Right ventricle myocardium inferior (tissue), 1 donor: ENCODE data around the gene HOXA5. TPM values are rescaled to one million over a fixed set of nuclear protein-coding genes. Genes with fewer than 3 reads are reported as not detected.

Experiments
- ATAC-seq: fragments of 200-7000 bp; cut with Tn5 transposase; one replicate; pipeline ENCODE4 v1.9.1; 2020; ENCODE audit warnings: mild to moderate bottlenecking, moderate library complexity
- DNase-seq: peaks from one replicate; pipeline ENCODE4 v3.0.0; 2021; ENCODE audit errors: missing footprints
- intact Hi-C: fragments of 100-400 bp; cut with DNase I; formaldehyde crosslinking; loops from one replicate; pipeline ENCODE4 v1.11.0; 2022
- total RNA-seq: library from RNA; stranded (reverse); fragmentation: NEBNext Ultra II Directional; extraction: Animal tissue kit (Norgen Biotek cat#: 25700); gene quantifications from one replicate; pipeline ENCODE4 v1.2.1, GENCODE V29; 2021
- donor health status: DM: no; HTN: yes; CAD: no; lungs with severe emphysema.

HOXA5 gene
- total RNA-seq, 1 donor from 2014 or later, result not detected

DNA sequence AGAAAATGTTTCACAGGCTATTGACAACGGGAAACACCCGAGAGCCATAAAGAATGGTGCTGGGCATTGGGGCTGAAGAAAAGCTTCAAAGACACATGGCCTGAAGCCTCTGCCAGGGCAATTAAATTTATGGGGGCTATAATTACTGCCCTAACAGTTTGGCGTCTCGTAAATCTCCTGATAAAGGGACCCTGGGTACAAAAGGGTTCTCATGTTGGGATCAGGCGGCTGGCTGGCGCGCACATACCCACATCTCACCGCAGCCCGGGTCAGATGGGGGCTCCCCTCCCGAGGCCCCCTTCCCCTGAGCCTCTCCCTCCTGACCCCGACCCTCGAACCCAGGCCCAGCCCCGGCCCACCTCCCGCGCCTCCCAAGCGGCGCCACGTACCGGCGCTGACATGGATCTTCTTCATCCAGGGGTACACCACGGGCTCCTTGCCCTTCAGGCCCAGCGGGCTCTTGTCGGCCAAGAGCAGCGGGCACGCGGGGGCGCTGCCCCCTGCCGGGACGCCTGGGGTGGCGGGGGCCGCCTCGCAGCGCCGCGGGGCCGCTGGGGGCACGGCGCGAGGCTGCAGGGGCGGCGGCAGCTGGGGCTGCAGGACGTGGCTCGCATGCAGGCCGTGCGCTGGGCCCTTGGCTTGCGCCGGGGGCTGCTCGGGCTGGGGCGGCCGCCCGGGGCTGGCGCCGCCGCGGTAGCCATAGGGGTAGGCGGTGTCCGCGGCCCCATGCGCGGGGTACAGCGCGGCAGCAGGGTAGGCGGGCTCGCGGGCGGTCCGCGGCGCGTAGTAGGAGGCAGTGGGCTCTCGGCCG lies 13.5 kb downstream of the HOXA5 start:
- ATAC-seq (peak; percentile 13), DNase-seq (no peak)

DNA sequence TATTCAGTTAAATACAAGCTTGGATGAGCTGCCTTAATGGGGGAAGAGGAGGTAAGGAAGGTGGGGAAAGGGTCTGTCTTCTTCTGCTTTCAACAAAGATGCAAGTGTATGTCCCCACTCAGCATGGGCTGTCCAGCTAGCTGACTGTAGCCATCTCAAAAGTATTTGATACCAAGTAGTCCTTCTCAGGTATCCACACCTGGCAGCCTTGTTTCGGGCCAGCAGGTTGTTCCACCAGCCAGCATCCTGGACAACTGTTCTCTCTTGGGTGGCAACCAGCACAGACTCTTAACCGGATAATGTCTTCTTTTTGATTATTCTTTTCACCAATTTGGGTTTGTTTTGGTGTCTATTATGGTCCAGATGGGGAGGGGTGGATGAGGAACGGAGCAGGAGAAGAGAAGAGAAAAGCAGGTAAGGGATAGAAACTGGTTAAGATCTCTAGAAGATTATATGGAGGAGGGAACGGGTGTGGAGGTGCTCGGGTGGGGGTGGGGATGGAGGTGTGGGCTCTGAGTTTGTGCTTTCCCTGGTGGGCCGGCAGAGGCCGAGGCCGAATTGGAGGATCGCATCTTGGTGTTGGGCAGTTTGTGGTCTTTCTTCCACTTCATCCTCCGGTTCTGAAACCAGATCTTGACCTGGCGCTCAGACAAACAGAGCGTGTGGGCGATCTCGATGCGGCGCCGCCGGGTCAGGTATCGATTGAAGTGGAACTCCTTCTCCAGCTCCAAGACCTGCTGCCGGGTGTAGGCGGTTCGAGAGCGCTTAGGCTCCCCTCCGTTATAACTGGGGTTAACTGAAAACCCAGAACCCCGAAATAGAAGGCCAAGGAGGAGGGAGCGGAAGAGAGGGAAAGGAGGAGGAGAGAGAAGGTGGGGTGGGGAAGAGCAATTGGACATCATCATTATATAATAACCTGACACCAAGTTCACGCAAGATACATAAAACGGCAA lies 14.4 kb downstream of the HOXA5 start:
- ATAC-seq (no peak), DNase-seq (no peak)
- intact Hi-C loops, result no loop called here

More for the DNA sequence above, 13.5 kb downstream of the HOXA5 start:
- intact Hi-C loops, result no loop called here

DNA sequence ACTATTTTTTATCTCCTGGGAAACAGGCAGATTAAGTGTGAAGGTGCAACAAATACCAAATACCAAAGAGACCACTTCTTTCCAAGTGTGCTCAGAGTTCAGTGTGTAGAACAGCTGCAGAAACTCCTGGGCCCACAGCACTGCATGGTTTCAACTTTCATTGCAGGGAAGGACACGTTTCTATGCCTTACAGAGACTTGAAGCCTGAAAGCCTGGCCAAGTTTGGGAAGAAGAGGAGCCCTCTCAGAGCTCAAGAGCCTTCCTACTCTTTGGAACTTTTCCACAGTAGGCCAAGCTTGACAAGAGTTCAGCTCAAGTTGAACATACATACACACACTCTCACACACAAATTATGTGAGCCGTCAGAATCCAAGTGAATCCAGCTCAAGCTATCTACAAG lies 15.4 kb downstream of the HOXA5 start:
- intact Hi-C loops, result no loop called here
- no peak for DNase-seq
- ATAC-seq, result no peak

DNA sequence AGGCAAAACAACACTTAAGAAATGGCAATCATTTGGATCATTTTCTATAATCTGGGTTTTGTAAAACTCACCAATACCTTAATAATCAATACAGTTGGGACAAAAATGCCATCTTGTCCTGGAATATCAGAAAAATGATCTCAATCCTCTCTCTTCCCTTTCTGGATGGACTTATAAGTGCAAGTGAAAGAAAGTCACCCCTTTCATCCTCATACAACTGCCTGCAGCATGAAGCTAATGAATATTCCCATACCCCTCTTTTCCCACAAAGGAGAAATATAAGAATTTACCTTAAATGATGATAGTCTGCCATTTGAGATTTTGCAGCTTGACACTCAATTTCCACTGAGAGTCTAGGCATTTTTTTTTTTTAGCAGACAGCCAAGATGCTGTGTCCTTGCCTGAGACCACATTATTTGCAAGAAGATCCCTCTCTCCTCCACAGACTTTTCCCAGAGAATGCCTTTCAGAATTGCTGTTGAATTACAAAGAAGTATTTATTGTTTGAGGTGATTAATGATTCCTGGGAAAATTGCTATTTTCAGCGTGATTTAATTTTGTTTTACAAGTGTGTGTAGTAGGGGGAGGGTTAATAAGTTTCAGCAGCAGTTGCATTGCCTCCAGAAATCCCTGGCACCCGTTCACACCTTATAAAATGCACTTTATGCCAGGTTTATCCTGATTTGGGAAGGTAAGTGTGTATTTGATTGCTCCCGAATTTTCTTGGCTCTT lies 16.7 kb downstream of the HOXA5 start:
- intact Hi-C loops, result no loop called here
- no peak for ATAC-seq
- DNase-seq, result no peak

- no peak for ATAC-seq
- intact Hi-C loops, result no loop called here
- DNase-seq, result no peak
These were observed 17.5 kb downstream of the HOXA5 start for GRCh38 chr7:27125986-27126394.

GRCh38 chr7:27124902-27125689 lies 18.4 kb downstream of the HOXA5 start:
- ATAC-seq (no peak), DNase-seq (no peak)
- intact Hi-C loops, result no loop called here

DNA sequence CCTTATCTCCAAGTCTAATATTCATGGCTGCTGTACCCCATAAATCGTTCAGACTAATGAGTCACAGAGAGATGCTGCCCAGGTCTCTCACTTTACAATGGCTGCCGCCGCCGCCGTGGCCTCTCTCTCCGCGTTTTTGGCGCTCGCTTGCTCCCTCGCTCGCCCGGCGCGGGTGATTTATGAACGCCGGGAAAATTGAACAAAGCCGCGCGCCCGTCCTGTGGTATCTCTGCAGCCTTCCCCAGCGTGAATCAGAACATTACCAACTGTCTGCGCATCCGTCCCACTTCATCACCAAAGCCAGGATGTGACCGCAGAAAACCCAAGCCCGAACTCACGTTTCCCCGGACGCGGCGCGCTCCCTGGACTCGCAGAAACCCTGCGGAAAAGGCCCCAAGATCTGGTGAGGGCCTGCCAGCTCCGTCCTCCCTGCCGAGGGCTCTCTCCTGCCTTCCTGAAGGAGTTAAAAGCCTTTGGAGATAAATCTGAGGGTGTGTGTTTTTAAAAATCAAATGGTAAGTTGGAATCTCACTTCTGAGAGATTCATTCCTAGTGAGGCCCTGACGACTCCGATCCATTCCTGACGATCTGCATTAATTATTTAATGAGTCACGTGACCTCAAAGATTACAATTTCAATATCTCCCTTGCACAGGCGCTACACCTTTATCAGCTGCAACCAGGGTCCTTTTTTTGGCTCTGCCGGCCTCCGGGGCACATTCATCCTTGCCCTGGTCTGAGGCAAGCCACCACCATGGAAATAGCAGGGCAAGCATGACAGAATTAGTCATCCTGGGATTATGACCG lies 19.2 kb downstream of the HOXA5 start:
- intact Hi-C loops, result no loop called here
- DNase-seq (no peak), ATAC-seq (no peak)

GRCh38 chr7:27123477-27124053 lies 19.9 kb downstream of the HOXA5 start:
- DNase-seq (no peak), ATAC-seq (no peak)
- intact Hi-C loops, result no loop called here

DNA sequence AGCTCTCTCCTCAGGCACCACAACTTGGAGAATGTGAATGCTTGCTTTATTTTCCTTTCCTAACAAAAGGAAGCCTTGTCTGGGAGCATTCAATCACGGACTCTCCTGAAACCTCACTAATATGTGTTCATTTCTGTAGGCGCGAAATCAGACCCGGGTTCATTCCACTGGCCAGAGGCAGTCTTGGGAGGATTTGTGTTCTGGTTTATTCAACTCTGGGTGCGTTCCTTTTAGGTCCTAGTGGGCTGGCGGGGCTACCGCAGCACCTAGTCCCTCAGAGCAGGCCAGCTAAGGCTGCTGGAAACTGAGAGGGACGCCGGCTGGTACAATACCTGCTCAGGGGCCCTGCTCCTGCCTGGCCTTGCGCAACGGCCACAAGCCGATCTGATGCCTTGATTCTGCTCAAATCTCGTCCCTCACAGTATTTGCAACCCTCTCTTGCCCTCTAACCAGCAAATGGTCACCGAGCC lies 20.4 kb downstream of the HOXA5 start:
- no peak for DNase-seq
- intact Hi-C loops, result no loop called here
- ATAC-seq, result no peak

GRCh38 chr7:27122077-27122910 lies 21.2 kb downstream of the HOXA5 start:
- no peak for DNase-seq
- ATAC-seq, result no peak
- intact Hi-C loops, result no loop called here

DNA sequence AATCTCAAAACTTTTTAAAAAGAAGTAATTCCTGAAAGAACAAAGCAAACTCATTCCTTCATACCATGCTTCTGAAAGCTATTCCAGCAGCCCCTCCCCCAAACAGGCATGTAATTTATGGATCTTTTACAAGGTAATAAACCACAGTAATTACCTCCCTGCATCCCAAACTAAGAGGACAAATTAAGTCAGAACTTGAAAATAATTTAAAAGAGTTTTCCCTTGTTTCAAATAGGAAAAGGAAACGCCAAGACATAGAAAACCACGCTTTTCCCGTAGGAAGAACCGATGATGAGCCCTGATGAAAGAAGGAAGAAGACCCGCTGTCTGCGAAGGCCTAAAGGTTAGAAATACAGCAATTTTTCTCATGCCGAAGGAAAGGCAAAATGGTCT lies 21.8 kb downstream of the HOXA5 start:
- DNase-seq, result no peak
- intact Hi-C loops, result no loop called here
- ATAC-seq, result no peak

GRCh38 chr7:27119412-27119911 lies 24.0 kb downstream of the HOXA5 start:
- ATAC-seq, result no peak
- DNase-seq, result no peak
- intact Hi-C loops, result no loop called here

GRCh38 chr7:27118580-27118979 lies 24.9 kb downstream of the HOXA5 start:
- DNase-seq, result no peak
- intact Hi-C loops, result no loop called here
- ATAC-seq, result no peak

DNA sequence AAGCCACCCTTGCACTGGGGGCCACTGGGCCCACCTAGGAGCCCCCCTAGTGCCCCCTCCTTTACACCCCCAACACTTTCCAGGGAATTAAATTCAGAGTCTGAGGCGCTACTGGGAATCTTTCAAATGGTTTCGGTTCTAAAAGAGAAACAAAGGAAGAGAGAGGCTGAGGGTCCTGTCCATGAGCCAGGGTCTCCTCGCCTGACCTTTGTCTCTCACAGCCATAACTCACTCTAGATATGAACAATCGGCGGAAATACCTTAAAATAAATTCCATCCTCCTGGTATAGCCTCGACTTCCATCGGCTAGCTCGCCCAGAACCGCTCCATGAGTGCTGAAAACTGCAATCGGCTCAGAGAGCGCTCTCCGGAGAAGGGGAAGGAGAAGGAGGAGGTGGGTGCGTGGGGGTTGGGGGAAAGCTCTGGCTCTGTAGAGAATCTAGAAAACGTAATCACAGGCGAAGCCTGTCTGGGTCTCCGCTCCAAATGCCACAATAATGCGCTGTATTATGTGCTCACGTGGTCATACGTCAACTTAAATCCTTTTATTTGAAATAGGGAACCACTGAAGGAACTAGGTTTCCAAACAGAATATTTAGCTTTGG lies 25.5 kb downstream of the HOXA5 start:
- DNase-seq (no peak), ATAC-seq (no peak)
- intact Hi-C loops, result no loop called here

GRCh38 chr7:27116962-27117886 lies 26.3 kb downstream of the HOXA5 start:
- intact Hi-C loops, result no loop called here
- DNase-seq (no peak), ATAC-seq (no peak)
